Right lobe of liver (tissue), 4 donors: ENCODE measurements around the gene ZMIZ1.
A peak's percentile ranks its signal among the peaks of the same experiment; 100 is the strongest.

Source experiments
- POLR2A ChIP-seq: fragments of 450-650 bp; IDR thresholded peaks from one replicate; pipeline ENCODE4 v1.6.1; 2017; ENCODE audit warnings: antibody characterized with exemption, mild to moderate bottlenecking
- TF ChIP-seq, protein P1 (sequence below), 4 donors: fragments of 200-600 bp in 3 of 4; fragments of 450-650 bp in 1 of 4; IDR thresholded peaks; one replicate each; pipeline versions ENCODE4 v1.5.1 to v1.8.0; 2016 to 2022; ENCODE audit warnings: antibody characterized with exemption in 4 of 4, mild to moderate bottlenecking in 2 of 4
- donor health status: DM: no; HTN: no; CAD: no.
- donor health status: DM: no; HTN: no; CAD: no.
- donor health status: DM: no; HTN: yes; CAD: no.

DNA sequence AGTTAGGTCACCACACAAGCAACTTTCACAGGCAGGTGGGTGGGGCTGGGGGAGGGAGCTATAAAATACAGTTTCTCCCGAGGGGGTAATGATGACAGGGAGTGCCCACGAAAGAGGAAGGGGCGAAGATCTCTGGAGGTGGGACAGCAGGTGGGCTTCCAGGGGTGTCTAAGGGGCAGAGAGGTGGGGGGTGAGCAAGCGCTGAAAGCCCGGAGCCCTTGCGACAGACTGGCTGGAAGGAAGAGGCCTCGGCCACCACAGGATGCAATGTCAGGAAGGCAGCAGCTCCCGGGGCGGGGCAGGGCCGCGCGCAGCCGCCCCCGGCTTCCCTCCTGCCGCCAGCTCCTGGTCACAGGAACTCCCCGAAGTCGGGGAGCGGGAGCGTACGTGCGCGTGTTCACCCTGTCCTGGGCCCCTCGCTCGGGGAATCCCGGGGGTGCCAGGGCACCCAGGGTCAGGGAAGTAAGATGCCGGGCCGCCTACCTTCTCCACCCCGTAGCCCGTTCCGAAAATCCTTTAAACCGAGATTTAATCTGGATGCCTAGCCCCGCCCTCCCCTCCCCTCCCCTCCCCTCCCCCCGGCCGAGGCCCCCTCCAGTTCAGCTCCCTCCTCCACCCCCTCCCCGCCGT lies 173.3 kb downstream of the ZMIZ1 start:
- TF ChIP-seq, protein P1, sequence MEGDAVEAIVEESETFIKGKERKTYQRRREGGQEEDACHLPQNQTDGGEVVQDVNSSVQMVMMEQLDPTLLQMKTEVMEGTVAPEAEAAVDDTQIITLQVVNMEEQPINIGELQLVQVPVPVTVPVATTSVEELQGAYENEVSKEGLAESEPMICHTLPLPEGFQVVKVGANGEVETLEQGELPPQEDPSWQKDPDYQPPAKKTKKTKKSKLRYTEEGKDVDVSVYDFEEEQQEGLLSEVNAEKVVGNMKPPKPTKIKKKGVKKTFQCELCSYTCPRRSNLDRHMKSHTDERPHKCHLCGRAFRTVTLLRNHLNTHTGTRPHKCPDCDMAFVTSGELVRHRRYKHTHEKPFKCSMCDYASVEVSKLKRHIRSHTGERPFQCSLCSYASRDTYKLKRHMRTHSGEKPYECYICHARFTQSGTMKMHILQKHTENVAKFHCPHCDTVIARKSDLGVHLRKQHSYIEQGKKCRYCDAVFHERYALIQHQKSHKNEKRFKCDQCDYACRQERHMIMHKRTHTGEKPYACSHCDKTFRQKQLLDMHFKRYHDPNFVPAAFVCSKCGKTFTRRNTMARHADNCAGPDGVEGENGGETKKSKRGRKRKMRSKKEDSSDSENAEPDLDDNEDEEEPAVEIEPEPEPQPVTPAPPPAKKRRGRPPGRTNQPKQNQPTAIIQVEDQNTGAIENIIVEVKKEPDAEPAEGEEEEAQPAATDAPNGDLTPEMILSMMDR (IDR thresholded peaks at IDR 0.05) = no peak
- TF ChIP-seq POLR2A = peak; percentile 35
